ENCODE results near the gene CIC. TPM values are rescaled to one million over a fixed set of nuclear protein-coding genes. Genes with fewer than 3 reads are reported as not detected.
A peak's percentile ranks its signal among the peaks of the same experiment; 100 is the strongest.

CIC gene
- total RNA-seq, 4 donors from 2014 or later = 57.5 to 91.6 (median 81.9) TPM

DNA sequence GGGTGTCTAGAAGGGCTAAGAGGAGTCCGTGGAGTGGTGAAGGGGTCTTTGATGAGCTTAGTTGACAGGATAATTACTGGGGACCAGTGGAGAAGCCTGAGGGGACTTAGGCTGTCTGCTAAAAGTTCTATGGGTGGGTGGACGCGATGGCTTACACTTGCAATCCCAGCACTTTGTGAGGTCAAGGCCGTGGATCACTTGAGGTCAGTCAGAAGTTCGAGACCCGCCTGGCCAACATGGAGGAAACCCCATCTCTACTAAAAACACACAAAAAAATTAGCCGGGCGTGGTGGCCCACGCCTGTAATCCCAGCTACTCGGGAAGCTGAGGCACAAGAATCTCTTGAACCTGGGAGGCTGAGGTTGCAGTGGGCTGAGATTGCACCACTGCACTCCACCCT is 23.8 kb upstream of the CIC start:
- peak overlapping the region; percentile 62 for H3K4me3 ChIP-seq
- DNase-seq (ENCODE audit: low spot score in 2 of 2) = no peak
- 76% methylated on average over 10 of the region's 10 CpGs for WGBS
- H3K27ac ChIP-seq = no peak overlapping the region
- peaks cover 16% of the 10 kb centered on the region for H3K36me3 ChIP-seq
- H3K4me1 ChIP-seq = peaks cover 84% of the 10 kb centered on the region
- H3K9me3 ChIP-seq = no peaks in the 10 kb centered on the region
- TF ChIP-seq, protein P1, sequence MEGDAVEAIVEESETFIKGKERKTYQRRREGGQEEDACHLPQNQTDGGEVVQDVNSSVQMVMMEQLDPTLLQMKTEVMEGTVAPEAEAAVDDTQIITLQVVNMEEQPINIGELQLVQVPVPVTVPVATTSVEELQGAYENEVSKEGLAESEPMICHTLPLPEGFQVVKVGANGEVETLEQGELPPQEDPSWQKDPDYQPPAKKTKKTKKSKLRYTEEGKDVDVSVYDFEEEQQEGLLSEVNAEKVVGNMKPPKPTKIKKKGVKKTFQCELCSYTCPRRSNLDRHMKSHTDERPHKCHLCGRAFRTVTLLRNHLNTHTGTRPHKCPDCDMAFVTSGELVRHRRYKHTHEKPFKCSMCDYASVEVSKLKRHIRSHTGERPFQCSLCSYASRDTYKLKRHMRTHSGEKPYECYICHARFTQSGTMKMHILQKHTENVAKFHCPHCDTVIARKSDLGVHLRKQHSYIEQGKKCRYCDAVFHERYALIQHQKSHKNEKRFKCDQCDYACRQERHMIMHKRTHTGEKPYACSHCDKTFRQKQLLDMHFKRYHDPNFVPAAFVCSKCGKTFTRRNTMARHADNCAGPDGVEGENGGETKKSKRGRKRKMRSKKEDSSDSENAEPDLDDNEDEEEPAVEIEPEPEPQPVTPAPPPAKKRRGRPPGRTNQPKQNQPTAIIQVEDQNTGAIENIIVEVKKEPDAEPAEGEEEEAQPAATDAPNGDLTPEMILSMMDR (IDR thresholded peaks at IDR 0.05) = no peak
- TF ChIP-seq POLR2A (IDR thresholded peaks at IDR 0.05) = no peak
- no peaks in the 10 kb centered on the region for H3K27me3 ChIP-seq

DNA sequence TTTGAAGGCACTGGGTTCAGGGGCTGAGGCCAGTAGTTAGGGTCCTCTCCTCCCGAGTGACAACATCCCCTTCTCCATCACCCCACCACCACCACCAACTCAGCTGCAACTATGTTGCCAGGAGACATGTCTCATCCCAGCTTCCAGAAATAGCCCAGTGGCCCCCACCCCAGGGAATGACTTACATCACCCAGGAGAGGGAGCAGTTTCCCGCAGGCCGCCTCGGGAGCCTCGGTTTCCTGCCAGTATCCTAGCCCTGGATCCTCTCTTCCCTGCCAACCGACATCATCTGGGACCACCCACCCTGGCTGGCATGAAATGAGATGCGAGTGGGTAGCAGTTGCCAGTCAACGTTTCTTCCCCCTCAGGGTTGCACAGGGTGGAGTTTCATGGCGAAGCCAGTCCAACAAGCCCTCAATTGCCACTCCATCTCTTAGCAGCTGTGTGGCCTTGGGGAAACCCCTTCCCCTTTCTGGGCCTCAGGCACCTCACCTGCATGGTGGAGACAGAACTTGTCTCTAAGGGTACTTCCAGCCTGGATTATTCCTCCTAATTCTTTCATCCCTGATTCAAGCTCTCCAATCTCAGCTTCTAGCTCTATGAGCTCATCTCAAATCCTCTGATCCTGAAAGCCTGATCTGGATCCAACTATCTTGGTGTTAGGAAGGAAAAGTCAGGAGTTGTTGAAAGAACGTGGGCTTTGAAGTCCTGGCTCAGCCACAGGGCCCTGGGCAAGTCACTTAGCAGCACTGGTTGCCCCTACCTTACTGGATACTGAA is 22.7 kb upstream of the CIC start:
- H3K27me3 ChIP-seq = no peaks in the 10 kb centered on the region
- WGBS = 8% methylated on average over 10 of the region's 10 CpGs
- no peaks in the 10 kb centered on the region for H3K9me3 ChIP-seq
- H3K36me3 ChIP-seq = peaks cover 16% of the 10 kb centered on the region
- no peak overlapping the region for H3K4me3 ChIP-seq
- TF ChIP-seq, protein P1 (IDR thresholded peaks at IDR 0.05) = peak; percentile 53 to 74
- TF ChIP-seq EP300 (IDR thresholded peaks at IDR 0.05) (no peak), POLR2A (IDR thresholded peaks at IDR 0.05) (no peak)
- H3K4me1 ChIP-seq = peaks cover 84% of the 10 kb centered on the region
- peak; percentile 91 to 92 for DNase-seq (ENCODE audit: low spot score in 2 of 2)
- H3K27ac ChIP-seq = peak overlapping the region; percentile 7

DNA sequence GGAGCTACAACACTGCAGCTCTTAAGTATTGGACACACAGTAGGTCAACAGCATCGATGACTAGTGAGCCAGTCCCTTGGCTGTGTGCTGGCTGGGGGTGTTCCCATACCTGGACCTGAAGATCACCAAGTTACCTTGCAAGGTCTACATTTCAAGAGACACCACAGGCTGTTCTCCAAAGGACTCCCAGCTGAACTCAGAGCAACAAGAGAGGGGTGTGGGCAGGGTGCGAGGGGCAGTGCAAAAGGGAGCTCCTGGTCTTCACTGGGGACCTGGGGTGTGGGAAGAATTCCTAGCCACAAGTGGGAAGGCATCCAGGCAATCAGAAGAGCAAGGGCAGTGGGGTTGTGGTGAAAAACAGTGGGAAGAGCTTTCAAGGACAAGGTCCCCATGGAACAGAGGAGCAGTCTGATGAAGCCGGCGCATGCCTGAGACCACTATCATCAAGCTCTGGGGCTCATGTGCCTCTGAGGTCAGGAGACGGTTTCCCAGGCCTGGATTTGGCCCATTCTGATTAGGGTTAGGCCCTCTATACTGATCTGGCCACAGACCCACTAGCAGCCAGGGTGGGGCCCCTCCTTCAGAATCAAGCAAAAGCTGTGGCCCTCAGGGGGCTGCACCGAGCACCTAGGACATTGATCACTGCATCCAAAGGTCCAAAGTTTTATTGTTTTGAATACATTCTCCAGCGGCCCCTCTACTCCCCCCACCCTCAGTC is 22.0 kb upstream of the CIC start:
- H3K36me3 ChIP-seq = peaks cover 16% of the 10 kb centered on the region
- 58% methylated on average over 7 of the region's 7 CpGs for WGBS
- no peaks in the 10 kb centered on the region for H3K9me3 ChIP-seq
- H3K27me3 ChIP-seq = no peaks in the 10 kb centered on the region
- no peak for DNase-seq (ENCODE audit: low spot score in 2 of 2)
- H3K27ac ChIP-seq = peak overlapping the region; percentile 7
- no peak overlapping the region for H3K4me3 ChIP-seq
- H3K4me1 ChIP-seq = peaks cover 86% of the 10 kb centered on the region
- TF ChIP-seq POLR2AphosphoS5 (IDR thresholded peaks at IDR 0.05) (no peak), POLR2A (IDR thresholded peaks at IDR 0.05) (no peak), EP300 (IDR thresholded peaks at IDR 0.05) (no peak)
- TF ChIP-seq, protein P1 (IDR thresholded peaks at IDR 0.05) = no peak

DNA sequence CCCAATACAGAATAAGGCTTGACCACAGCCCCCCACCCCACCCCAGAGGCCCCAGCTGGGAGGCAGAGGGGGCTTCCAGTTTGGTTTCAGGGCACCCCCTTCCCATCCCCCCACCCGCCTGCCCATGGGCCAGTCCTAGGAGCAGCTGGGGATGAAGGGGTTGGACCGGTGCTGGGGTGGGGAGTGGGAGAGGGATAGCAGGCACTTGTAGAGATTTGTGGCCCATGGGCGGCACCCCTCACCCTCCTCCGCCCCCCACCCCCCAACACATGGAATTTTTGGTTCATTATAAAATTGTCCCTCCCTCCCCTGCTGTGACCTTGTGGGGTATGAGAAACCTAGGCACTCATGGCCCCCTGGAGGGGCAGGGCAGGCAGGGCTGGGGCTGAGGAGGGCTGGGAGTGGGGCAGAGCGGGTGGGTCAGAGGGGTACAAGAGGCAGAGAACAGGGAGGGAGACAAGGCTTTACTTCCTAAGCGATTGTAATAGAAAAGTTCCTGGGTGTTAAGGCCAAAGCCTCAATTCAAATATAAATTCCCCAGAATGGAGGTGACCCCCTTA is 21.3 kb upstream of the CIC start:
- peaks cover 92% of the 10 kb centered on the region for H3K4me1 ChIP-seq
- peak overlapping the region; percentile 47 for H3K27ac ChIP-seq

More for the DNA sequence above, 21.3 kb upstream of the CIC start:
- Histone ChIP-seq H3K27me3 (no peaks in the 10 kb centered on the region), H3K36me3 (peaks cover 16% of the 10 kb centered on the region), H3K9me3 (no peaks in the 10 kb centered on the region), H3K4me3 (no peak overlapping the region)
- DNase-seq (ENCODE audit: low spot score in 2 of 2) = no peak
- TF ChIP-seq POLR2A (IDR thresholded peaks at IDR 0.05) (no peak), EP300 (IDR thresholded peaks at IDR 0.05) (no peak), POLR2AphosphoS5 (IDR thresholded peaks at IDR 0.05) (no peak)
- TF ChIP-seq, protein P1 (IDR thresholded peaks at IDR 0.05) = no peak
- 79% methylated on average over 6 of the region's 6 CpGs for WGBS

Data from suprapubic skin (tissue), 4 donors.